Aorta (tissue), 5 donors: ENCODE data around the gene ALLC. TPM values are rescaled to one million over a fixed set of nuclear protein-coding genes. Genes with fewer than 3 reads are reported as not detected.
"Not testable (repeated sequence)": the region's sequence is repeated elsewhere in the genome, so short reads cannot be mapped to it uniquely, and the experiment has no call there.

Experiments used
- ATAC-seq: fragments of 200-7000 bp; cut with Tn5 transposase; one replicate; pipeline ENCODE4 v1.9.1; 2022; ENCODE audit warnings: moderate library complexity; ENCODE audit not compliant: low FRiP score
- DNase-seq, 2 donors: peaks; one replicate each; pipeline ENCODE4 v3.0.0-alpha.2; 2020
- H3K27ac ChIP-seq, 2 donors: one replicate each; pipeline ENCODE4 v1.5.1; 2013; ENCODE audit warnings: low read length in 2 of 2, mild to moderate bottlenecking in 2 of 2, moderate library complexity in 2 of 2, control low read depth in 1 of 2, inconsistent platforms in 1 of 2, low read depth in 1 of 2
- H3K27me3 ChIP-seq, 2 donors: one replicate each; pipeline ENCODE4 v1.6.1; 2013; ENCODE audit warnings: control low read depth in 1 of 2, low read length in 1 of 2, mild to moderate bottlenecking in 1 of 2, moderate library complexity in 1 of 2; ENCODE audit not compliant: insufficient read depth in 2 of 2, control insufficient read depth in 1 of 2
- H3K36me3 ChIP-seq, 2 donors: one replicate each; pipeline ENCODE4 v1.6.1; 2013; ENCODE audit warnings: control low read depth in 1 of 2, low read length in 1 of 2, mild to moderate bottlenecking in 1 of 2; ENCODE audit not compliant: insufficient read depth in 2 of 2, control insufficient read depth in 1 of 2
- H3K4me1 ChIP-seq, 2 donors: one replicate each; pipeline ENCODE4 v1.6.1; 2013; ENCODE audit warnings: low read length in 2 of 2, control low read depth in 1 of 2, mild to moderate bottlenecking in 1 of 2, moderate library complexity in 1 of 2; ENCODE audit not compliant: insufficient read depth in 2 of 2, control insufficient read depth in 1 of 2
- H3K4me3 ChIP-seq, 2 donors: one replicate each; pipeline ENCODE4 v1.5.1; 2013; ENCODE audit warnings: low read length in 2 of 2, control low read depth in 1 of 2, mild to moderate bottlenecking in 1 of 2
- H3K9me3 ChIP-seq: one replicate; pipeline ENCODE4 v1.6.1; 2013; ENCODE audit warnings: mild to moderate bottlenecking, low read length; ENCODE audit not compliant: control insufficient read depth
- WGBS, 2 donors: extraction: QIAGEN DNeasy Blood & Tissue Kit; methylation state at CpG; one replicate each; pipeline ENCODE4 v1.1.7; 2013; 5-methylcytosine and 5-hydroxymethylcytosine counted together
- intact Hi-C, 2 donors: fragments of 100-400 bp; cut with DNase I; formaldehyde crosslinking; loops; one replicate each; pipeline versions ENCODE4 v1.14.2 to v1.15.0; 2022
- polyA plus RNA-seq, 2 donors: library from polyadenylated mRNA; stranded (reverse); fragments of 200-250 nt; gene quantifications; one replicate each; pipeline ENCODE4 v1.2.3, GENCODE V29; 2013
- total RNA-seq, 2 donors: library from RNA; stranded (reverse); fragmentation: NEBNext Ultra II Directional; extraction: Animal tissue kit (Norgen Biotek cat#: 25700); gene quantifications; one replicate each; pipeline ENCODE4 v1.2.1, GENCODE V29; 2021
- donor health status: healthy with polysubstance abuse.
- donor health status: Bipolar disorder and iron deficiency.
- donor health status: DM: no; HTN: no; CAD: no.
- donor health status: DM: no; HTN: no; CAD: no.
- donor health status: DM: yes; HTN: yes; CAD: no.

ALLC gene
- total and polyA plus RNA-seq, 4 donors: 1.4 to 5.3 TPM; not detected in 2

DNA sequence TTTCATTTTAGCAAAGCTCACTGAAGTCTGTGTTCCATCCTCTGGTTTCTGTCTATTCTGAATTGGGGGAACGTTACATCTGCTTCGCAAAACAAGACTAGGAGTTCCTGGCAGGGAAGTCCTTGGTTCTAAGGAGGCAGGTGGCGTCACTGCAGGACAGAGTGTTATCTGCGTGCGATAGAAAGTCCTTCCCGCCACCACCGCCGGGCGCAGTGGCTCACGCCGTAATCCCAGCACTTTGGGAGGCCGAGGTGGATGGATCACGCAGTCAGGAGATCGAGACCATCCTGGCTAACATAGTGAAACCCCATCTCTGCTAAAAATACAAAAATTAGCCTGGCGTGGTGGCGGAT is 22.0 kb upstream of the ALLC start:
- H3K27ac ChIP-seq, H3K4me3 ChIP-seq, H3K27me3 ChIP-seq, ATAC-seq, intact Hi-C loops, H3K9me3 ChIP-seq, H3K36me3 ChIP-seq, H3K4me1 ChIP-seq: not testable (repeated sequence)
- WGBS, 2 donors: 93 to 95% methylated on average over 16 of the region's 16 CpGs
- peak; percentile 9 to 37 for DNase-seq

DNA sequence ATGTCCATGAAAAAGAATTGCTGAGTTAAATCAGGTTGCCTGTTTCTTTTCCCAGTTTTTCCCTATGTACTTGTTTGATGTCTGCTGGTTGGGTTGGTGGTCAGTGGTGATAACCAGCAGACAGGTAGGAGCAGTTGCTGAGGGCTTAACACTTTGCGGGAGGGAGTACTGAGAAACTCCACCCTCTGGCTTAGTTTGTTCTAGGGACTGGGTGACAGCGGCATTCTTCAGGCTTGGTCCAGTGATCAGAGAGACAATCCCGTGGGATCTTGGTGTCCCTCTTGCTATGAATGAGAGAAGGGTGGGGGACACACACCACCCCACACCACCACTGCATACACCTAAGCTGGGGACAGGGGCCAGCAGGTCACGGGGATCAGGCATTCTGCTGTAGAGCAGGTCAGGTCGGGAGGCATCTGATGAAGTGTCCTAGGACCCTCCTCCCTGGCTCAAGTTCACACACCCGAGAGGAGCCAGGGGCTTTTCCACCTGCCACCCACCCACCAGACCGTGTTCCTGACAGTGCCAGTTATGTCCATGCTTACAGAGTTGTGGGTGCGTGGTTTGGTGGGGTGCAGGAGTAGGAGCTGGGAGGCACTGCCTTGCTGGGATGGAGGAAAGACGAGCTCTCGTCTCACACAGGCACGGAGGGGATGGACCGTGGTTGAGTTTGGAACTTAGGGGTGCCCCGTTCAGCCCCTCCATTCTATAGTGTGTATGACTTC is 21.3 kb upstream of the ALLC start:
- Histone ChIP-seq H3K27me3 (no peaks in the 10 kb centered on the region), H3K36me3 (no peaks in the 10 kb centered on the region), H3K4me1 (no peaks in the 10 kb centered on the region), H3K9me3 (no peaks in the 10 kb centered on the region), H3K27ac (no peak overlapping the region), H3K4me3 (no peak overlapping the region)
- WGBS, 2 donors: 81 to 87% methylated on average over 13 of the region's 13 CpGs
- intact Hi-C loops: no loop called here
- DNase-seq (peak; percentile 17 to 28), ATAC-seq (no peak)

GRCh38 chr2:3637311-3637675 is 20.7 kb upstream of the ALLC start:
- ATAC-seq (no peak), DNase-seq (peak; percentile 12 to 27)
- no peak overlapping the region for H3K4me3 ChIP-seq
- H3K4me1 ChIP-seq: no peaks in the 10 kb centered on the region
- no peaks in the 10 kb centered on the region for H3K27me3 ChIP-seq
- no peaks in the 10 kb centered on the region for H3K9me3 ChIP-seq
- WGBS, 2 donors: 83 to 86% methylated on average over 11 of the region's 11 CpGs
- H3K27ac ChIP-seq: no peak overlapping the region
- H3K36me3 ChIP-seq: no peaks in the 10 kb centered on the region
- intact Hi-C loops: no loop called here

DNA sequence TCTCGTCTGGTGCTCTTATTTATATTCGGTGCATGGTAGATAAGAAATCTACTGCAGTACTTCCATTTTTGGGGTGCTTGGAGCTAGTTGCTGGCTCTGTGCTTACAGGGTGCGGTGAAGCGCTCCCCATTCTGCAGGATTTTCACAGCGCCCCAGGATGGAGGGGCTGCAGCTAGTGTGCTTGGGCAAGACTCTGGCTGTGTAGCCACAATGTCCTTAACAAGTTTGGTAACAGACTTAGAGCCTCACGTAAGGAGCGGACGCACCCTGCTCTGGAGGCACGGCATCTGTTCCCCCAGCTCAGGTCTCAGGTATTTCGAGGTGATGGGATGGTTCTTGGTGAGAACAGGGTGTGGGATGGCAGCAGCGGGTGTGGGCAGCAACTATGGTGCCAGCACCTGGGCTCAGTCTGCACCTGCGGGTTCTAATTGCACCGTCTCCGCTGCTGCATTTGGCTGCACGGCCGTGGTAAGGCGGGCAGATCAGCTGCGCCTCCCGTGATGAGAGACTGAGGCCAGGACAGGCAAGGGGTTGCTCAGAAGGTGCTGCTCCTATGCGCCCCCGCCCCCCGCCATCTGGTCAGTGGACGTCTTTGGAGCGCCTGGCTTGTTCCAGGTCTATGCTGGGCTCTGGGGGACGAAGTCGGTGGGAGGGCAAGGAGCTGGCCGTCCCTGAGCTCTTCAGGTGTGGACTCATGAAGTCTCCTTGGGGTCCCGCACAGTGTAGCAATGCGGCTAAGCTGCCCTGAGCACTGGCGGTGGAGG is 20.1 kb upstream of the ALLC start:
- Histone ChIP-seq H3K27ac (no peak overlapping the region), H3K36me3 (no peaks in the 10 kb centered on the region), H3K4me3 (no peak overlapping the region), H3K27me3 (no peaks in the 10 kb centered on the region), H3K4me1 (no peaks in the 10 kb centered on the region), H3K9me3 (no peaks in the 10 kb centered on the region)
- DNase-seq (peak; percentile 14 to 67), ATAC-seq (no peak)
- WGBS, 2 donors: 90 to 91% methylated on average over 30 of the region's 30 CpGs
- intact Hi-C loops: no loop called here

GRCh38 chr2:3638456-3638810 is 19.6 kb upstream of the ALLC start:
- no peak overlapping the region for H3K27ac ChIP-seq
- 88 to 89% methylated on average over 8 of the region's 8 CpGs for WGBS, 2 donors
- H3K4me1 ChIP-seq: no peaks in the 10 kb centered on the region
- ATAC-seq (no peak), DNase-seq (peak in 1 of 2 donors; percentile 64)
- intact Hi-C loops: no loop called here
- H3K9me3 ChIP-seq: no peaks in the 10 kb centered on the region
- H3K27me3 ChIP-seq: no peaks in the 10 kb centered on the region
- no peak overlapping the region for H3K4me3 ChIP-seq
- H3K36me3 ChIP-seq: no peaks in the 10 kb centered on the region

DNA sequence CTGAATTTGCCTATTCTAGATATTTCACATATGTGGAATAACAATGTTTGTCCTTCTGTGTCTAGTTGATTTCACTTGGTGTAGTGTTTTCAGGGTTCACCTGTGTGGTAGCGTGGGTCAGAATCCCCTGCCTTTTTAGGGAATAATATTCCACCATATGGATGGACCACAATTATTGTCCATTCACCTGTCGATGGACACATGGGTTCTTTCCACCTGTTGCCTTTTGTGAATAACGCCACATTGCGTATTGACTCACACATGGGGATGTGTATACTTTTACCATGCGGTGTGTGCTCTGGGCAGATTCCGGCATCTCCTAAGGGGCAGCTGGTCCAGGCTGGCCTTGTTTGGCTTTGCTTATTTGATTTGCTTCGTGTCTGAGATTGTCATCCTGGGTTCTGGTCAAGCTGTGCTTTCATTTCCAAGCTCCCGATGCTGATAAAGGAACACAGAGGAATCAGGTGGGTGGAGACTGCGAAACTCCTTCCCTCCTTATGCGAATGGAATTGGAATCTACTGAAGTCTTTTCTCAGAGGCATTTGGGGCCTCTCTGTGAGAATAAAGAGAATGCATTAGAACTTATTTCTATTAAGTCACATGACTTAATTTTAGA is 18.9 kb upstream of the ALLC start:
- intact Hi-C loops: no loop called here
- WGBS, 2 donors: 80 to 84% methylated on average over 10 of the region's 10 CpGs
- DNase-seq (peak in 1 of 2 donors; percentile 5), ATAC-seq (no peak)
- H3K4me3 ChIP-seq: no peak overlapping the region
- H3K36me3 ChIP-seq: no peaks in the 10 kb centered on the region
- H3K4me1 ChIP-seq: no peaks in the 10 kb centered on the region
- H3K27me3 ChIP-seq: no peaks in the 10 kb centered on the region
- H3K27ac ChIP-seq: no peak overlapping the region
- H3K9me3 ChIP-seq: no peaks in the 10 kb centered on the region

DNA sequence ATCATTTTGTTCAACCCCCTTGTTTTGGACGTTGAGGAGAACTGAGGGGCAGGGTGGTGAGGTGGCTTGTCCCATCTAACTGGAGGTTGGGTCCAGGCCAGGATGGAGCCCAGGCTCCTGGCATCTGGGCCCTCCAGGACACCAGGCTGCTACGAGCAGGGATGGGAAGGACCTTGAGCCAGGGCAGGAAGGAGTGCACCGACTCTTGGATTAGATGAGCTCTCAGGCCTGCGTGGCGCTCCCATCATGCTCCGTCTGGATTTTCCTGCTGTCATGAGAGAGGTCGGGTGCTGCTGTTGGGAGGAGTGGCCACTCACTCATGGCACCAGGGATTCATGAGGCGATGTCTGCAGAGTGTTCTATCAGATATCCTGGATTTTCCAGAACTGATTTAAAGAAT is 18.3 kb upstream of the ALLC start:
- intact Hi-C loops: no loop called here

GRCh38 chr2:3641181-3641580 is 16.8 kb upstream of the ALLC start:
- ATAC-seq: no peak
- H3K36me3 ChIP-seq: no peaks in the 10 kb centered on the region
- 87 to 88% methylated on average over 13 of the region's 13 CpGs for WGBS, 2 donors
- intact Hi-C loops: no loop called here
- no peak overlapping the region for H3K4me3 ChIP-seq
- H3K27me3 ChIP-seq: no peaks in the 10 kb centered on the region
- no peaks in the 10 kb centered on the region for H3K9me3 ChIP-seq
- peak in 1 of 2 donors; percentile 61 for DNase-seq
- no peaks in the 10 kb centered on the region for H3K4me1 ChIP-seq
- H3K27ac ChIP-seq: no peak overlapping the region

More for the DNA sequence above, 18.3 kb upstream of the ALLC start:
- WGBS, 2 donors: 85 to 86% methylated on average over 8 of the region's 8 CpGs
- Histone ChIP-seq H3K9me3 (no peaks in the 10 kb centered on the region), H3K4me1 (no peaks in the 10 kb centered on the region), H3K27ac (no peak overlapping the region), H3K27me3 (no peaks in the 10 kb centered on the region), H3K4me3 (no peak overlapping the region), H3K36me3 (no peaks in the 10 kb centered on the region)
- DNase-seq (peak; percentile 33 to 51), ATAC-seq (no peak)
